MG63 (cell line): ENCODE data around the gene CRTC1. TPM values are rescaled to one million over a fixed set of nuclear protein-coding genes. Genes with fewer than 3 reads are reported as not detected.

Source experiments
- DNase-seq: peaks from one replicate; pipeline ENCODE4 v3.0.0-alpha.2; 2020
- H3K27me3 ChIP-seq: fragments of 250-450 bp; sonication (Bioruptor Pico); 2 replicates; pipeline ENCODE4 v1.5.1; 2020; ENCODE audit warnings: mild to moderate bottlenecking, moderate library complexity
- H3K36me3 ChIP-seq: fragments of 250-450 bp; sonication (Bioruptor Pico); 2 replicates; pipeline ENCODE4 v1.5.1; 2020; ENCODE audit warnings: mild to moderate bottlenecking, moderate library complexity
- H3K4me3 ChIP-seq: fragments of 250-450 bp; sonication (Bioruptor Pico); 2 replicates; pipeline ENCODE4 v1.5.1; 2020; ENCODE audit warnings: mild to moderate bottlenecking, moderate library complexity
- H3K9me3 ChIP-seq: fragments of 250-450 bp; sonication (Bioruptor Pico); 2 replicates; pipeline ENCODE4 v1.5.1; 2020; ENCODE audit warnings: mild to moderate bottlenecking, moderate library complexity
- total RNA-seq: library from RNA; depleted of rRNA; stranded (reverse); fragments of >200 nt; shearing (Covaris generic); gene quantifications from 2 replicates; pipeline ENCODE4 v1.2.3, GENCODE V29; 2014; ENCODE audit warnings: low replicate concordance

CRTC1 gene
- total RNA-seq, 1 experiment from 2014 or later, result 3.6 TPM

GRCh38 chr19:18759995-18760426 lies 76.5 kb downstream of the CRTC1 start:
- Histone ChIP-seq H3K27me3 (no peaks in the 10 kb centered on the region), H3K9me3 (no peaks in the 10 kb centered on the region)
- DNase-seq, result no peak

GRCh38 chr19:18760440-18761383 lies 77.2 kb downstream of the CRTC1 start:
- no peak for DNase-seq
- H3K4me3 ChIP-seq, result no peak overlapping the region
- H3K36me3 ChIP-seq, result peaks cover 11% of the 10 kb centered on the region
- H3K9me3 ChIP-seq, result no peaks in the 10 kb centered on the region
- no peaks in the 10 kb centered on the region for H3K27me3 ChIP-seq

More at GRCh38 chr19:18759995-18760426, 76.5 kb downstream of the CRTC1 start:
- Histone ChIP-seq H3K36me3 (peaks cover 11% of the 10 kb centered on the region), H3K4me3 (no peak overlapping the region)

GRCh38 chr19:18761531-18762110 lies 78.1 kb downstream of the CRTC1 start:
- Histone ChIP-seq H3K9me3 (no peaks in the 10 kb centered on the region), H3K27me3 (no peaks in the 10 kb centered on the region), H3K4me3 (no peak overlapping the region), H3K36me3 (peaks cover 11% of the 10 kb centered on the region)
- no peak for DNase-seq

GRCh38 chr19:18762125-18763023 lies 78.9 kb downstream of the CRTC1 start:
- H3K27me3 ChIP-seq, result no peaks in the 10 kb centered on the region
- H3K4me3 ChIP-seq, result no peak overlapping the region
- peak; percentile 44 for DNase-seq

GRCh38 chr19:18763674-18764590 lies 80.5 kb downstream of the CRTC1 start:
- H3K36me3 ChIP-seq, result peaks cover 9% of the 10 kb centered on the region
- H3K4me3 ChIP-seq, result no peak overlapping the region
- H3K9me3 ChIP-seq, result no peaks in the 10 kb centered on the region
- H3K27me3 ChIP-seq, result no peaks in the 10 kb centered on the region
- DNase-seq, result peak; percentile 99

More at GRCh38 chr19:18762125-18763023, 78.9 kb downstream of the CRTC1 start:
- Histone ChIP-seq H3K9me3 (no peaks in the 10 kb centered on the region), H3K36me3 (peaks cover 9% of the 10 kb centered on the region)

GRCh38 chr19:18764591-18765051 lies 81.1 kb downstream of the CRTC1 start:
- DNase-seq, result peak; percentile 95
- peaks cover 9% of the 10 kb centered on the region for H3K36me3 ChIP-seq
- H3K4me3 ChIP-seq, result no peak overlapping the region
- no peaks in the 10 kb centered on the region for H3K9me3 ChIP-seq
- no peaks in the 10 kb centered on the region for H3K27me3 ChIP-seq

- no peak for DNase-seq
- Histone ChIP-seq H3K9me3 (no peaks in the 10 kb centered on the region), H3K27me3 (no peaks in the 10 kb centered on the region), H3K36me3 (peaks cover 9% of the 10 kb centered on the region), H3K4me3 (no peak overlapping the region)
These were observed 81.7 kb downstream of the CRTC1 start for GRCh38 chr19:18765224-18765623.

- H3K36me3 ChIP-seq, result no peaks in the 10 kb centered on the region
- H3K27me3 ChIP-seq, result no peaks in the 10 kb centered on the region
- no peak overlapping the region for H3K4me3 ChIP-seq
- H3K9me3 ChIP-seq, result no peaks in the 10 kb centered on the region
- DNase-seq, result no peak
These were observed 84.7 kb downstream of the CRTC1 start for GRCh38 chr19:18768046-18768771.

- DNase-seq, result no peak
- H3K36me3 ChIP-seq, result no peaks in the 10 kb centered on the region
- no peaks in the 10 kb centered on the region for H3K27me3 ChIP-seq
- H3K4me3 ChIP-seq, result no peak overlapping the region
- H3K9me3 ChIP-seq, result no peaks in the 10 kb centered on the region
These were observed 85.8 kb downstream of the CRTC1 start for GRCh38 chr19:18768997-18769891.

GRCh38 chr19:18769989-18770528 lies 86.6 kb downstream of the CRTC1 start:
- no peak overlapping the region for H3K4me3 ChIP-seq
- no peak for DNase-seq
- no peaks in the 10 kb centered on the region for H3K27me3 ChIP-seq
- no peaks in the 10 kb centered on the region for H3K36me3 ChIP-seq
- H3K9me3 ChIP-seq, result no peaks in the 10 kb centered on the region

- no peak for DNase-seq
These were observed 87.3 kb downstream of the CRTC1 start for GRCh38 chr19:18770663-18771327.

GRCh38 chr19:18771328-18772242 lies 88.1 kb downstream of the CRTC1 start:
- no peak overlapping the region for H3K4me3 ChIP-seq
- H3K27me3 ChIP-seq, result no peaks in the 10 kb centered on the region
- no peak for DNase-seq
- no peaks in the 10 kb centered on the region; the same call in 1 of the 2 replicates for H3K36me3 ChIP-seq
- H3K9me3 ChIP-seq, result no peaks in the 10 kb centered on the region

More at GRCh38 chr19:18770663-18771327, 87.3 kb downstream of the CRTC1 start:
- no peaks in the 10 kb centered on the region; the same call in 1 of the 2 replicates for H3K36me3 ChIP-seq
- H3K4me3 ChIP-seq, result no peak overlapping the region
- no peaks in the 10 kb centered on the region for H3K27me3 ChIP-seq
- no peaks in the 10 kb centered on the region for H3K9me3 ChIP-seq
